IMR-90 (cell line): Measurements from ENCODE around the gene ANGPTL1. TPM values are rescaled to one million over a fixed set of nuclear protein-coding genes. Genes with fewer than 3 reads are reported as not detected.
A peak's percentile ranks its signal among the peaks of the same experiment; 100 is the strongest.

Source experiments
- ATAC-seq: fragments of 200-7000 bp; cut with Tn5 transposase; 2 replicates; pipeline ENCODE4 v1.9.1; 2020; ENCODE audit warnings: low read depth, mild to moderate bottlenecking, moderate library complexity
- BruUV-seq: library from RNA; stranded (reverse); fragments of 400-500 nt; replicated peaks from 2 replicates; lab custom pipeline; 2021; lab: Mats Ljungman, UMichigan
- CTCF ChIA-PET: fragments of 300-600 bp; formaldehyde crosslinking; extraction: SDS; loops from one replicate; lab custom pipeline; 2021; ENCODE audit warnings: antibody characterized with exemption; lab: Yijun Ruan, JAX
- POLR2A ChIA-PET: fragments of 300-600 bp; sonication (Branson Sonifier 250); formaldehyde crosslinking; loops from one replicate; lab custom pipeline; 2022; ENCODE audit warnings: antibody characterized with exemption; ENCODE audit not compliant: unreplicated experiment; lab: Charles Lee
- DNase-seq: peaks from one replicate; pipeline ENCODE4 v3.0.0; 2013
- H2AFZ ChIP-seq: replicated peaks from 2 replicates; pipeline ENCODE3; 2013; ENCODE audit warnings: low read length, mild to moderate bottlenecking; ENCODE audit not compliant: poor library complexity
- H2AK5ac ChIP-seq: 2 replicates; pipeline ENCODE4 v1.6.1; 2013; ENCODE audit warnings: low read depth, low read length, inconsistent platforms
- H2AK9ac ChIP-seq: replicated peaks from 2 replicates; pipeline ENCODE3; 2013; ENCODE audit warnings: mild to moderate bottlenecking, low read depth, low read length, moderate library complexity; ENCODE audit not compliant: poor library complexity
- H2BK120ac ChIP-seq: 2 replicates; pipeline ENCODE4 v1.6.1; 2013; ENCODE audit warnings: low read depth, low read length, inconsistent platforms
- H2BK15ac ChIP-seq: 3 replicates; pipeline ENCODE4 v1.6.1; 2013; ENCODE audit warnings: low read depth, low read length, inconsistent platforms
- H2BK20ac ChIP-seq: 2 replicates; pipeline ENCODE4 v1.6.1; 2013; ENCODE audit warnings: low read depth, mild to moderate bottlenecking, inconsistent platforms, low read length, moderate library complexity
- H2BK5ac ChIP-seq: 2 replicates; pipeline ENCODE4 v1.6.1; 2013; ENCODE audit warnings: mild to moderate bottlenecking, low read depth, low read length, inconsistent platforms; ENCODE audit not compliant: poor library complexity, severe bottlenecking
- H3K14ac ChIP-seq: replicated peaks from 2 replicates; pipeline ENCODE4 v1.6.1; 2013; ENCODE audit warnings: low read depth, low read length, inconsistent platforms
- H3K18ac ChIP-seq: 2 replicates; pipeline ENCODE4 v1.6.1; 2013; ENCODE audit warnings: low read depth, low read length, control low read depth
- H3K23ac ChIP-seq: 2 replicates; pipeline ENCODE4 v1.6.1; 2013; ENCODE audit warnings: low read depth, low read length, inconsistent platforms
- H3K27ac ChIP-seq: 2 replicates; pipeline ENCODE4 v1.5.1; 2013; ENCODE audit warnings: mild to moderate bottlenecking, control low read depth, low read length; ENCODE audit not compliant: insufficient read depth
- H3K27me3 ChIP-seq: 2 replicates; pipeline ENCODE4 v1.6.1; 2013; ENCODE audit warnings: low read length; ENCODE audit not compliant: control insufficient read depth, insufficient read depth
- H3K36me3 ChIP-seq: 2 replicates; pipeline ENCODE4 v1.6.1; 2013; ENCODE audit warnings: low read length, mixed read lengths; ENCODE audit not compliant: control insufficient read depth, insufficient read depth
- H3K4ac ChIP-seq: 2 replicates; pipeline ENCODE4 v1.6.1; 2013; ENCODE audit warnings: low read depth, low read length, inconsistent platforms
- H3K4me1 ChIP-seq: 2 replicates; pipeline ENCODE4 v1.6.1; 2013; ENCODE audit warnings: low read length, mixed read lengths; ENCODE audit not compliant: control insufficient read depth, insufficient read depth
- H3K4me2 ChIP-seq: 2 replicates; pipeline ENCODE4 v1.6.1; 2013; ENCODE audit warnings: low read depth, mild to moderate bottlenecking, control low read depth, low read length, moderate library complexity
- H3K4me3 ChIP-seq: 2 replicates; pipeline ENCODE4 v1.5.1; 2013; ENCODE audit warnings: low read depth, mild to moderate bottlenecking, control low read depth, low read length, moderate library complexity; ENCODE audit not compliant: insufficient read depth
- H3K56ac ChIP-seq: 2 replicates; pipeline ENCODE4 v1.6.1; 2013; ENCODE audit warnings: low read length, inconsistent platforms; ENCODE audit not compliant: insufficient read depth; ENCODE audit errors: extremely low read depth
- H3K79me1 ChIP-seq, 2 experiments: 2 replicates each; pipeline ENCODE4 v1.6.1; 2013; ENCODE audit warnings: low read length in 2 of 2, inconsistent platforms in 1 of 2, low read depth in 1 of 2
- H3K9ac ChIP-seq: 2 replicates; pipeline ENCODE4 v1.6.1; 2013; ENCODE audit warnings: low read depth, low read length, control low read depth
- H3K9me1 ChIP-seq: 2 replicates; pipeline ENCODE4 v1.6.1; 2013; ENCODE audit warnings: low read length, inconsistent platforms; ENCODE audit not compliant: insufficient read depth
- H3K9me3 ChIP-seq: 2 replicates; pipeline ENCODE4 v1.6.1; 2013; ENCODE audit warnings: low read length; ENCODE audit not compliant: control insufficient read depth, insufficient read depth
- H4K20me1 ChIP-seq: 2 replicates; pipeline ENCODE4 v1.6.1; 2013; ENCODE audit warnings: low read length, inconsistent platforms; ENCODE audit not compliant: insufficient read depth
- H4K5ac ChIP-seq: 2 replicates; pipeline ENCODE4 v1.6.1; 2013; ENCODE audit warnings: mild to moderate bottlenecking, low read depth, low read length, control low read depth
- H4K8ac ChIP-seq, 2 experiments: 2 replicates each; pipeline ENCODE4 v1.6.1; 2013; ENCODE audit warnings: low read depth in 2 of 2, low read length in 2 of 2, control low read depth in 1 of 2, inconsistent platforms in 1 of 2
- H4K91ac ChIP-seq: 2 replicates; pipeline ENCODE4 v1.6.1; 2013; ENCODE audit warnings: low read depth, low read length, inconsistent platforms; ENCODE audit not compliant: insufficient read depth
- BHLHE40 ChIP-seq: fragments of 150-350 bp; IDR thresholded peaks from 2 replicates; pipeline ENCODE4 v1.6.1; 2016; ENCODE audit warnings: mild to moderate bottlenecking, low read depth, low read length
- CEBPB ChIP-seq: IDR thresholded peaks from 2 replicates; pipeline ENCODE4 v1.6.1; 2012; ENCODE audit warnings: low read depth, low read length, improper control_type of control experiment
- RCOR1 ChIP-seq: IDR thresholded peaks from 2 replicates; pipeline ENCODE4 v1.6.1; 2012; ENCODE audit warnings: mild to moderate bottlenecking, low read length, improper control_type of control experiment; ENCODE audit not compliant: insufficient replicate concordance
- dilution Hi-C: fragments of 300-500 bp; cut with HindIII; formaldehyde crosslinking; loops from one replicate; pipeline ENCODE4 v1.14.3; 2018; ENCODE audit warnings: low sequenced_read_pairs; ENCODE audit not compliant: unreplicated experiment
- in situ Hi-C: fragments of 300-500 bp; cut with MboI; formaldehyde crosslinking; loops from 3 replicates; pipeline ENCODE4 v1.14.3; 2019; ENCODE audit warnings: low sequenced_read_pairs, inconsistent platforms, mixed read lengths
- intact Hi-C: fragments of 100-400 bp; cut with micrococcal nuclease; formaldehyde crosslinking; loops from 2 replicates; pipeline ENCODE4 v1.10.0; 2022
- polyA plus RNA-seq, 3 experiments: library from polyadenylated mRNA; depleted of rRNA; stranded (reverse); fragments of >200 nt; gene quantifications; 2 replicates each; pipeline ENCODE4 v1.2.3, GENCODE V29; 2012; ENCODE audit warnings: low replicate concordance in 1 of 3
- total RNA-seq: library from RNA; depleted of rRNA; stranded (reverse); fragments of >200 nt; gene quantifications from 2 replicates; pipeline ENCODE4 v1.2.3, GENCODE V29; 2012

Gene ANGPTL1
- total and polyA plus RNA-seq, 2 of the 4 experiments (the other 2 are of a cell fraction): under 0.01 to 0.03 TPM

DNA sequence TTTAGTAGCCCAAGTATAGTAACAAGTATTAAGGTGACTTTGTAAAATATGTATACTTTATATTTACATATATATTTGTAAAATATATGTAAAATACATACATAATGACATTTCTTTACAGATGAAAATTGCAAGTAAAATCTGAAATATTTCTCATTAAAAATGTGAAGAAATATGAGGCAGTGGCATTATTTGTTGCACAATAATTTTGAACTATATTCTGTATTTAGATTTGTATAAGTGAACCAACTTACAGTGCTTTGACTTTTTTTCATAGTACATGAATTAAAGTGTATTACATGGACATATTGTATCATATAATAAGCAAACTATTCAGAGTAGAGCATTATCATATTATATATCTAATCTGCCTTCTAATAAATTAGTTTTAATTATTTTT lies 60.3 kb downstream of the ANGPTL1 start:
- in situ Hi-C loops (no loop called here), intact Hi-C loops (loop anchor here (5.0 kb wide), 1 partner anchor 37 kb away; no protein-coding TSS in a partner anchor), dilution Hi-C loops (no loop called here)
- ATAC-seq (no peak), DNase-seq (no peak)
- no peak overlapping the region for H3K56ac ChIP-seq
- no peaks in the 10 kb centered on the region; the same call in 1 of the 2 replicates for H3K9me1 ChIP-seq
- no peak overlapping the region for H3K14ac ChIP-seq
- no peak overlapping the region for H2AK9ac ChIP-seq
- H3K79me1 ChIP-seq: peaks cover 13 to 20% of the 10 kb centered on the region in 2 experiments; a peak in 3 of 4 replicates
- no peak overlapping the region for H2BK20ac ChIP-seq
- POLR2A ChIA-PET: no interaction called here
- H3K4me3 ChIP-seq: no peak overlapping the region
- no peaks in the 10 kb centered on the region for H3K9me3 ChIP-seq
- BruUV-seq: no TSS peak
- H3K27me3 ChIP-seq: no peaks in the 10 kb centered on the region
- no peak overlapping the region for H3K23ac ChIP-seq
- H3K18ac ChIP-seq: no peak overlapping the region
- H4K20me1 ChIP-seq: no peaks in the 10 kb centered on the region; the same call in 1 of the 2 replicates
- H3K4me1 ChIP-seq: no peaks in the 10 kb centered on the region
- H3K27ac ChIP-seq: no peak overlapping the region
- H4K5ac ChIP-seq: no peak overlapping the region
- H2BK5ac ChIP-seq: no peak overlapping the region
- H3K36me3 ChIP-seq: peaks cover 18% of the 10 kb centered on the region
- H3K9ac ChIP-seq: no peak overlapping the region
- H4K91ac ChIP-seq: no peak overlapping the region
- H2BK15ac ChIP-seq: no peak overlapping the region
- no peak overlapping the region for H2BK120ac ChIP-seq
- no peak overlapping the region for H2AK5ac ChIP-seq
- H3K4ac ChIP-seq: no peak overlapping the region
- H2AFZ ChIP-seq: no peak overlapping the region
- peak; percentile 37; the same call in 1 of the 2 replicates for TF ChIP-seq CEBPB
- no peak for TF ChIP-seq BHLHE40
- TF ChIP-seq RCOR1: no peak
- no peak overlapping the region for H3K4me2 ChIP-seq
- H4K8ac ChIP-seq: no peak overlapping the region
- CTCF ChIA-PET: no interaction called here
